Naive thymus-derived CD4-positive, alpha-beta T cell (primary cell): Measurements from ENCODE around the gene LIPG. TPM values are rescaled to one million over a fixed set of nuclear protein-coding genes. Genes with fewer than 3 reads are reported as not detected.

Source experiments
- ATAC-seq: fragments of 150-1000 bp; cut with Tn5 transposase; 2 replicates; pipeline ENCODE4 v1.10.0; 2021; ENCODE audit warnings: mild to moderate bottlenecking, moderate library complexity
- CTCF ChIA-PET: fragments of 350-600 bp; sonication (Branson Sonifier 250); formaldehyde crosslinking; loops from one replicate; lab custom pipeline; 2021; ENCODE audit warnings: antibody characterized with exemption; lab: Charles Lee
- POLR2A ChIA-PET: fragments of 350-600 bp; sonication (Branson Sonifier 250); formaldehyde crosslinking; loops from one replicate; lab custom pipeline; 2021; ENCODE audit warnings: antibody characterized with exemption, inconsistent platforms; lab: Charles Lee
- DNase-seq, 9 donors: peaks; one replicate each; pipeline versions ENCODE4 v3.0.0 to v3.0.0-alpha.2; 2020 to 2022; ENCODE audit warnings: mixed read lengths in 1 of 9
- H3K27ac ChIP-seq: one replicate; pipeline ENCODE4 v1.7.0; 2013; ENCODE audit warnings: mild to moderate bottlenecking, low read depth, low read length, moderate library complexity
- H3K27me3 ChIP-seq, 2 donors: one replicate each; pipeline ENCODE4 v1.7.0; 2013; ENCODE audit warnings: low read length in 2 of 2, mild to moderate bottlenecking in 2 of 2, moderate library complexity in 2 of 2; ENCODE audit not compliant: control insufficient read depth in 2 of 2, insufficient read depth in 2 of 2
- H3K36me3 ChIP-seq, 3 experiments: 1 replicate in 2 of 3; 2 replicates in 1 of 3; pipeline ENCODE4 v1.7.0; 2013; ENCODE audit warnings: low read length in 3 of 3, mild to moderate bottlenecking in 3 of 3, moderate library complexity in 1 of 3; ENCODE audit not compliant: insufficient read depth in 3 of 3, control insufficient read depth in 2 of 3
- H3K4me1 ChIP-seq, 2 donors: one replicate each; pipeline ENCODE4 v1.7.0; 2013; ENCODE audit warnings: low read length in 2 of 2, mild to moderate bottlenecking in 2 of 2, moderate library complexity in 1 of 2; ENCODE audit not compliant: control insufficient read depth in 2 of 2, insufficient read depth in 2 of 2
- H3K4me3 ChIP-seq: 2 replicates; pipeline ENCODE4 v1.7.0; 2013; ENCODE audit warnings: mild to moderate bottlenecking, low read length
- H3K9me3 ChIP-seq, 3 experiments: 1 replicate in 2 of 3; 2 replicates in 1 of 3; pipeline ENCODE4 v1.7.0; 2013; ENCODE audit warnings: low read length in 3 of 3; ENCODE audit not compliant: control insufficient read depth in 2 of 3
- H3K27ac Mint-ChIP-seq, 9 donors: one replicate each; pipeline ENCODE4 v1.8.0; 2020 to 2022; ENCODE audit warnings: mixed read lengths in 9 of 9, mild to moderate bottlenecking in 8 of 9, moderate library complexity in 5 of 9, inconsistent platforms in 2 of 9
- H3K27me3 Mint-ChIP-seq, 5 donors: one replicate each; pipeline ENCODE4 v1.8.0; 2021 to 2022; ENCODE audit warnings: mixed read lengths in 5 of 5, mild to moderate bottlenecking in 1 of 5
- H3K36me3 Mint-ChIP-seq, 5 donors: one replicate each; pipeline ENCODE4 v1.8.0; 2020 to 2022; ENCODE audit warnings: mixed read lengths in 5 of 5, mild to moderate bottlenecking in 3 of 5, inconsistent platforms in 1 of 5
- H3K4me1 Mint-ChIP-seq, 7 donors: one replicate each; pipeline ENCODE4 v1.8.0; 2020 to 2022; ENCODE audit warnings: mixed read lengths in 7 of 7, mild to moderate bottlenecking in 3 of 7, inconsistent platforms in 1 of 7
- H3K4me3 Mint-ChIP-seq, 10 donors: one replicate each; pipeline ENCODE4 v1.8.0; 2020 to 2022; ENCODE audit warnings: mild to moderate bottlenecking in 10 of 10, mixed read lengths in 10 of 10, moderate library complexity in 6 of 10, inconsistent platforms in 2 of 10
- H3K9me3 Mint-ChIP-seq, 11 donors: one replicate each; pipeline ENCODE4 v1.8.0; 2020 to 2022; ENCODE audit warnings: mixed read lengths in 11 of 11, mild to moderate bottlenecking in 4 of 11, inconsistent platforms in 1 of 11, moderate library complexity in 1 of 11
- intact Hi-C, 2 donors: fragments of 100-400 bp; cut with micrococcal nuclease; formaldehyde crosslinking; loops; one replicate each; pipeline ENCODE4 v1.15.1; 2023
- polyA plus RNA-seq, 2 donors: library from polyadenylated mRNA; unstranded; fragments of 300-500 nt; fragmentation: Illumina TruSeq; gene quantifications; one replicate each; pipeline ENCODE4 v1.2.3, GENCODE V29; 2021
- total RNA-seq, 6 experiments: library from RNA in 5 of 6; stranded (reverse) in 5 of 6; gene quantifications; 1 replicate in 5 of 6; 2 replicates in 1 of 6; pipeline ENCODE4 v1.2.3 and lab custom pipeline; 2021 to 2026

Gene LIPG
- total and polyA plus RNA-seq, 7 experiments from 2014 or later = not detected

GRCh38 chr18:49626842-49627467 lies 65.1 kb downstream of the LIPG start:
- CTCF ChIA-PET = no interaction called here
- Mint-ChIP-seq H3K9me3 (peaks cover 0 to 2% (median 0%) of the 10 kb centered on the region in 11 donors), H3K4me3 (no peak overlapping the region), H3K27me3 (peaks cover 10 to 32% (median 20%) of the 10 kb centered on the region in 5 donors), H3K4me1 (peaks cover 0 to 6% (median 0%) of the 10 kb centered on the region in 7 donors), H3K36me3 (no peaks in the 10 kb centered on the region), H3K27ac (no peak overlapping the region)
- Histone ChIP-seq H3K27me3 (no peaks in the 10 kb centered on the region), H3K9me3 (no peaks in the 10 kb centered on the region), H3K27ac (no peak overlapping the region), H3K4me3 (no peak overlapping the region), H3K36me3 (no peaks in the 10 kb centered on the region), H3K4me1 (no peaks in the 10 kb centered on the region)
- POLR2A ChIA-PET = no interaction called here
- ATAC-seq = no peak
- intact Hi-C loops = no loop called here
- DNase-seq = no peak

DNA sequence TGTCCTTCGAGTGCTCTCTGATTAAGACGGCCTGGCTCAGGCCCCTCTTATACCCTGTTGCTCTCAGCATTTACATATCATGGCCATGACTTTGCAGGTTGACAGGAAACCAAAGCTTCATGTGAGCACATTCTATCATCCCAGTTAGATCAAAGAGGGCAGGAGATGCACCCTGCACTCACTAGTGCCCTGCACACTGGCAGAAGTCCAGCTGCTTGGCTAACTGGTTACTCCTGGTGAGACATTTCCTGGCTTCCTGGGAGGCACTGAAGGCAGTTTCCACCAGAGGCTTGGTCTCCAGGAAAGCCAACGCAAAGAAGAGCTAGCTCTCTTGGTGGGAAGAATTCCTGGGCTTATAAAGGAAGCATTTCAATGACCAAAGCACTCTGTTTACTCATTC lies 66.3 kb downstream of the LIPG start:
- POLR2A ChIA-PET = no interaction called here
- H3K4me1 Mint-ChIP-seq = peaks cover 0 to 2% (median 0%) of the 10 kb centered on the region in 7 donors
- H3K27me3 Mint-ChIP-seq = peaks cover 4 to 23% (median 9%) of the 10 kb centered on the region in 5 donors
- H3K4me1 ChIP-seq = no peaks in the 10 kb centered on the region
- H3K27ac Mint-ChIP-seq = no peak overlapping the region
- ATAC-seq = no peak
- H3K36me3 ChIP-seq = no peaks in the 10 kb centered on the region
- H3K9me3 ChIP-seq = no peaks in the 10 kb centered on the region
- no peaks in the 10 kb centered on the region for H3K36me3 Mint-ChIP-seq
- DNase-seq = no peak
- CTCF ChIA-PET = no interaction called here
- peaks cover 0 to 2% (median 0%) of the 10 kb centered on the region in 11 donors for H3K9me3 Mint-ChIP-seq
- no peak overlapping the region for H3K27ac ChIP-seq
- H3K27me3 ChIP-seq = no peaks in the 10 kb centered on the region
- no peak overlapping the region for H3K4me3 ChIP-seq
- H3K4me3 Mint-ChIP-seq = no peak overlapping the region
- intact Hi-C loops = no loop called here

DNA sequence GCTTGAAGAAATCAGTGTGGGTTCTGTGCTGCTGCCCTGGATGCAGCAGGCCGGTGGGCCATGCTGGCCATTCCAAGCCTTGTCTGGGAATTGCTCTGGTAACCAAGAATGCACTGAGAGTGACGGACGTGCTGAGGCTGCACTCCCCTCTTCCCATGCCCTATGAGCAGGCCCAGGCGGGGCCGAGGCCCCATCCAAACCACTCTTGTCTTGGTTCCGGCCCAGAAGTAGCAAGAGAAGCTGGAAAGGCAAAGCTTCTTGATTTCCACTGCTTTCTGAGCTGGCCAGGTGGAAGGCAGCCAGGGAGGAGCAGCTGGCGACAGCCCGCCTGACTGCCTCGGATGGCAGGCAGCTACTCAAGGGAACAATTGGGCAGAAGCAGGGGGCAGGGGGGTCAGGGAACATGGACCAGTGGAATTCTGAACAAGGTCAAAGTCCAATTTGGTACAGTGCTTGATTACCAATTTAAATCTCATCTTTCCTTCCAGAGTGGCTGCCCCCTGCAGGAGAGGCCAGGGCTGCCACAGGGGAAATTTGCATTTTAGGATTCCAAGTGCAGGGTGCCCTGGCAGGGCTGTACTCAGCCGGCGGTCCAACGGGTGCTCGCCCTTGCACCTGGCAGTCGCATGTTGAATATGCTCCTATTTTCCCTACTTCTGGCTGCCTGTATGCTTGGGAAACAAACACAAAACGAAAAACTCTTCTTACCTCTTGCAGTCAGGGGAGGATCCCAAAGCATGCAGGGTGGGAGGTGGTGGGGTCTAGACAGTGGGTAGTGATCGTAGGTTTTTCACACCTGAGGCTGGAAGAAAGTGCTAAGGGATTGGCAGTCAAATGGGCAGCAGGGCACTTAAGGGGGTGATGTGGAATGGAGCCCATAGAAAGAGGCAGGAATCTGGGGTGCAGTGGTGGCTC lies 67.3 kb downstream of the LIPG start:
- no peak overlapping the region for H3K4me3 Mint-ChIP-seq
- Histone ChIP-seq H3K36me3 (no peaks in the 10 kb centered on the region), H3K27me3 (no peaks in the 10 kb centered on the region), H3K9me3 (no peaks in the 10 kb centered on the region), H3K27ac (no peak overlapping the region), H3K4me1 (no peaks in the 10 kb centered on the region), H3K4me3 (no peak overlapping the region)
- ATAC-seq (no peak), DNase-seq (no peak)
- peaks cover 0 to 2% (median 0%) of the 10 kb centered on the region in 11 donors for H3K9me3 Mint-ChIP-seq
- H3K36me3 Mint-ChIP-seq = no peaks in the 10 kb centered on the region
- H3K4me1 Mint-ChIP-seq = peaks cover 0 to 2% (median 0%) of the 10 kb centered on the region in 7 donors
- intact Hi-C loops = no loop called here
- ChIA-PET POLR2A (no interaction called here), CTCF (no interaction called here)
- H3K27me3 Mint-ChIP-seq = peaks cover 0 to 19% (median 7%) of the 10 kb centered on the region in 5 donors
- H3K27ac Mint-ChIP-seq = no peak overlapping the region

DNA sequence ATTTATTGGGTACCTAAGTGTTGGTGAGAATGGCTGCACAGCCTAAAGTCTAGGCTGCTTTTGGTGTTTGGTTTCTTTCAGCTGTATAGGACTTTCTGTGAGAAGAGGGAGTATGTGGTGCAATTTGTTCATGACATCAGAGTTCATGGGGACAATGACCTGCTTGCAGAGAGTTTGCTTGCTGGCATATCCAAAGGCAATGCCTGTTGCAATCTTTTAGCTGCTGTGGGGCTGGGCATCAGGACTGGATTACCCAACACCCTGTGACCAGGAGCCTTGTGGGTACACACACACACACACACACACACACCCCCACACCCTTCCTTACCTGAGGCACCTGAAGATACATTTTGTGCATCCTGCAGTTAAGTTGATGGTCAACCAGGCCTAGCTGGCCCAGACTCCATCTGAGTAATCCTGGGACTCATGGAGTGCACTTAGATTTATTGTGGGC lies 68.4 kb downstream of the LIPG start:
- H3K4me3 Mint-ChIP-seq = no peak overlapping the region
- no peak overlapping the region for H3K27ac Mint-ChIP-seq
- Histone ChIP-seq H3K4me3 (no peak overlapping the region), H3K9me3 (no peaks in the 10 kb centered on the region), H3K27me3 (no peaks in the 10 kb centered on the region), H3K36me3 (no peaks in the 10 kb centered on the region), H3K4me1 (no peaks in the 10 kb centered on the region), H3K27ac (no peak overlapping the region)
- intact Hi-C loops = no loop called here
- H3K4me1 Mint-ChIP-seq = peaks cover 0 to 2% (median 0%) of the 10 kb centered on the region in 7 donors
- ATAC-seq = no peak
- no peaks in the 10 kb centered on the region for H3K9me3 Mint-ChIP-seq
- ChIA-PET POLR2A (no interaction called here), CTCF (interaction anchor here (0.7 kb wide), 1 partner anchor 11 kb away, joined by 4 read pairs; no protein-coding TSS in a partner anchor)
- DNase-seq = no peak
- H3K27me3 Mint-ChIP-seq = peaks cover 0 to 15% (median 2%) of the 10 kb centered on the region in 5 donors
- H3K36me3 Mint-ChIP-seq = no peaks in the 10 kb centered on the region

DNA sequence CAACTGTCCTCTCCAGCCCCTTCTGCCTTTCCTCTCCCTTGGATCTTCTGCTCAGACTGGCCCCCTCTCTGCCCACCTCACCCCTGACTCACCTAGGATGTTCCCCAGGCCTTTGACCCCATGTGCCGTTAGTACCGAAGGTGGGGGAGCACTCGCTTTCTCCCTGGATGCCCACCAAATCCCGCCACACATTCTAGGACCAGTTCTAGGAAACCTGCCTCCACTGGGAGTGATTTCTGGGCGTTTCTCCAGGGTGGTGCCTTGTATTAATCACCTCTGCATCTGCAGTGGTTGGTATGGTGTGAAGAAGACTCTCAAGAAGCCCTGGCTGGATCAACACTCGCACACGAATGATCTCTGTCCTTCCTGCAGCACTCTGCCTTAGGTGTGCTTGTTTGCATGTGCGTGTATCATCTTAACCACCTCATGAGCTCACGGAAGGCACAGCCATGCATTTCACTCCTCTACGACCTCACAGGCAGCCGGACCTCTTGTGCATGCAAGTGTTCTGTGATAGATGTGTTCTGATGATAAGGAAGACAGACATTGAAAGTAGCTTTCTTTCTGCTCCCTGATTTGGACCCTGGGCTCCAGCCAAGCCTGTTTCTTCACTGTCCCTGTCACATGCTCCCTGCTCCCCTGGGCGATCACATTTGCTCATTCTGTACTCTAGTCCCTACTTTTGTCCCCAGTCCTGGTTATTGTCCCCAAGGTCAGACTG lies 69.4 kb downstream of the LIPG start:
- H3K36me3 ChIP-seq = no peaks in the 10 kb centered on the region
- no peaks in the 10 kb centered on the region for H3K27me3 ChIP-seq
- CTCF ChIA-PET = interaction anchor here (0.7 kb wide), 1 partner anchor 10 kb away, joined by 4 read pairs; no protein-coding TSS in a partner anchor
- DNase-seq (no peak), ATAC-seq (no peak)
- Mint-ChIP-seq H3K36me3 (no peaks in the 10 kb centered on the region), H3K27ac (no peak overlapping the region), H3K4me3 (no peak overlapping the region), H3K27me3 (peaks cover 0 to 12% (median 3%) of the 10 kb centered on the region in 5 donors), H3K4me1 (peaks cover 0 to 2% (median 0%) of the 10 kb centered on the region in 7 donors), H3K9me3 (no peaks in the 10 kb centered on the region)
- POLR2A ChIA-PET = no interaction called here
- no peak overlapping the region for H3K4me3 ChIP-seq
- intact Hi-C loops = no loop called here
- no peaks in the 10 kb centered on the region for H3K4me1 ChIP-seq
- no peak overlapping the region for H3K27ac ChIP-seq
- H3K9me3 ChIP-seq = no peaks in the 10 kb centered on the region

- no peaks in the 10 kb centered on the region for H3K4me1 ChIP-seq
- Mint-ChIP-seq H3K27me3 (peaks cover 0 to 9% (median 4%) of the 10 kb centered on the region in 5 donors), H3K36me3 (no peaks in the 10 kb centered on the region), H3K27ac (no peak overlapping the region), H3K9me3 (no peaks in the 10 kb centered on the region), H3K4me1 (no peaks in the 10 kb centered on the region), H3K4me3 (no peak overlapping the region)
- no peaks in the 10 kb centered on the region for H3K9me3 ChIP-seq
- no peaks in the 10 kb centered on the region for H3K36me3 ChIP-seq
- ATAC-seq = no peak
- DNase-seq = no peak
- POLR2A ChIA-PET = no interaction called here
- no peak overlapping the region for H3K27ac ChIP-seq
- CTCF ChIA-PET = no interaction called here
- H3K4me3 ChIP-seq = no peak overlapping the region
- H3K27me3 ChIP-seq = no peaks in the 10 kb centered on the region
- intact Hi-C loops = no loop called here
Observed at GRCh38 chr18:49632588-49632987, 70.7 kb downstream of the LIPG start.
